ENCODE results near the gene SYNE4. TPM values are rescaled to one million over a fixed set of nuclear protein-coding genes. Genes with fewer than 3 reads are reported as not detected.

Gene SYNE4
- under 0.01 TPM in 1 of 2 replicates, not detected in the other for total RNA-seq

- peak within 1 kb of the TSS; percentile 80 for H3K4me2 ChIP-seq (ENCODE audit: insufficient read depth, low read length)
- H4K20me1 ChIP-seq (ENCODE audit: insufficient read depth, low read length): no peaks in the 10 kb centered on the region
- peak within 1 kb of the TSS; percentile 71 for H3K4me3 ChIP-seq (ENCODE audit: insufficient read depth, low read length)
- no peaks in the 10 kb centered on the region for H3K27me3 ChIP-seq (ENCODE audit: insufficient read depth, low read length)
- no peaks in the 10 kb centered on the region for H3K9me3 ChIP-seq (ENCODE audit: low read depth, low read length)
- H2AFZ ChIP-seq (ENCODE audit: low read length): peak within 1 kb of the TSS; percentile 68
- H3K79me2 ChIP-seq (ENCODE audit: insufficient read depth, low read length): peaks cover 8% of the 10 kb centered on the region
- H3K27ac ChIP-seq (ENCODE audit: low read depth, low read length): no peak within 1 kb of the TSS
- no peak for TF ChIP-seq CTCF (IDR thresholded peaks at IDR 0.05; ENCODE audit: extremely low read depth, low read depth, low read length)
- H3K4me1 ChIP-seq (ENCODE audit: insufficient read depth, low read length): peaks cover 17% of the 10 kb centered on the region
- H3K36me3 ChIP-seq (ENCODE audit: insufficient read depth, low read length): no peaks in the 10 kb centered on the region
- DNase-seq (ENCODE audit: insufficient read length, low spot score, missing footprints): peak; percentile 80
Measured at GRCh38 chr19:36008336-36008978, at the start of gene SYNE4. Gene SYNE4 (minus strand): TSS chr19:36008813. CDS start chr19:36008681, 132 bp downstream.

- peak; percentile 99 for DNase-seq (ENCODE audit: insufficient read length, low spot score, missing footprints)
- H3K4me3 ChIP-seq (ENCODE audit: insufficient read depth, low read length): peak within 1 kb of the TSS; percentile 78
Measured at GRCh38 chr19:36054733-36055686, 46.4 kb upstream of the SYNE4 start, which contains the start of gene WDR62. Gene WDR62 (plus strand): TSS chr19:36054897. CDS start chr19:36054972, 75 bp downstream.

GRCh38 chr19:36054119-36054732 is 45.6 kb upstream of the SYNE4 start, which contains the start of gene THAP8:
Gene THAP8 (minus strand): TSS chr19:36054285. CDS start chr19:36054217, 68 bp downstream.
- DNase-seq (ENCODE audit: insufficient read length, low spot score, missing footprints): peak; percentile 99
- Histone ChIP-seq H3K27me3 (ENCODE audit: insufficient read depth, low read length) (no peaks in the 10 kb centered on the region), H2AFZ (ENCODE audit: low read length) (peak within 1 kb of the TSS; percentile 97), H4K20me1 (ENCODE audit: insufficient read depth, low read length) (no peaks in the 10 kb centered on the region), H3K36me3 (ENCODE audit: insufficient read depth, low read length) (peaks cover 7% of the 10 kb centered on the region), H3K9me3 (ENCODE audit: low read depth, low read length) (no peaks in the 10 kb centered on the region), H3K4me1 (ENCODE audit: insufficient read depth, low read length) (peaks cover 18% of the 10 kb centered on the region), H3K4me3 (ENCODE audit: insufficient read depth, low read length) (peak within 1 kb of the TSS; percentile 78), H3K4me2 (ENCODE audit: insufficient read depth, low read length) (peak within 1 kb of the TSS; percentile 83), H3K27ac (ENCODE audit: low read depth, low read length) (peak within 1 kb of the TSS; percentile 97), H3K79me2 (ENCODE audit: insufficient read depth, low read length) (peaks cover 38% of the 10 kb centered on the region)
- TF ChIP-seq CTCF (IDR thresholded peaks at IDR 0.05; ENCODE audit: extremely low read depth, low read depth, low read length): peak; percentile 55

More at GRCh38 chr19:36054733-36055686, 46.4 kb upstream of the SYNE4 start, which contains the start of gene WDR62:
- TF ChIP-seq CTCF (IDR thresholded peaks at IDR 0.05; ENCODE audit: extremely low read depth, low read depth, low read length): no peak
- peaks cover 9% of the 10 kb centered on the region for H3K36me3 ChIP-seq (ENCODE audit: insufficient read depth, low read length)
- peaks cover 18% of the 10 kb centered on the region for H3K4me1 ChIP-seq (ENCODE audit: insufficient read depth, low read length)
- H4K20me1 ChIP-seq (ENCODE audit: insufficient read depth, low read length): no peaks in the 10 kb centered on the region
- H3K9me3 ChIP-seq (ENCODE audit: low read depth, low read length): no peaks in the 10 kb centered on the region
- H3K27me3 ChIP-seq (ENCODE audit: insufficient read depth, low read length): no peaks in the 10 kb centered on the region
- H2AFZ ChIP-seq (ENCODE audit: low read length): peak within 1 kb of the TSS; percentile 97
- H3K27ac ChIP-seq (ENCODE audit: low read depth, low read length): peak within 1 kb of the TSS; percentile 97
- peaks cover 40% of the 10 kb centered on the region for H3K79me2 ChIP-seq (ENCODE audit: insufficient read depth, low read length)
- H3K4me2 ChIP-seq (ENCODE audit: insufficient read depth, low read length): peak within 1 kb of the TSS; percentile 83
